GM23338 (cell line): ENCODE results near the gene ZNF782. TPM values are rescaled to one million over a fixed set of nuclear protein-coding genes. Genes with fewer than 3 reads are reported as not detected.
A peak's percentile ranks its signal among the peaks of the same experiment; 100 is the strongest.
"Not testable (repeated sequence)": the region's sequence is repeated elsewhere in the genome, so short reads cannot be mapped to it uniquely, and the experiment has no call there.

ENCODE experiments used
- ATAC-seq: fragments of 200-7000 bp; cut with Tn5 transposase; 3 replicates; pipeline ENCODE4 v1.9.1; 2020
- DNase-seq: peaks from one replicate; pipeline ENCODE4 v3.0.0-alpha.2; 2015; ENCODE audit warnings: low spot score
- H2AFZ ChIP-seq: fragments of 200-600 bp; sonication (generic); 2 replicates; pipeline ENCODE4 v1.8.0; 2016; ENCODE audit warnings: antibody characterized with exemption, mild to moderate bottlenecking, moderate library complexity
- H3F3A ChIP-seq: fragments of 200-600 bp; sonication (generic); replicated peaks from 2 replicates; pipeline ENCODE4 v1.8.0; 2017; ENCODE audit warnings: antibody characterized with exemption, mixed run types, low read depth
- H3K27ac ChIP-seq: fragments of 200-600 bp; sonication (generic); 2 replicates; pipeline ENCODE4 v1.6.1; 2016; ENCODE audit warnings: low read depth
- H3K27me3 ChIP-seq: fragments of 200-600 bp; sonication (generic); 2 replicates; pipeline ENCODE4 v1.8.0; 2016; ENCODE audit warnings: mild to moderate bottlenecking, mixed run types, moderate library complexity; ENCODE audit not compliant: insufficient read depth
- H3K36me3 ChIP-seq: fragments of 200-600 bp; sonication (generic); 2 replicates; pipeline ENCODE4 v1.8.0; 2016; ENCODE audit warnings: mild to moderate bottlenecking; ENCODE audit not compliant: insufficient read depth
- H3K4me1 ChIP-seq: fragments of 200-600 bp; sonication (generic); 2 replicates; pipeline ENCODE4 v1.8.0; 2016; ENCODE audit warnings: mild to moderate bottlenecking, moderate library complexity; ENCODE audit not compliant: insufficient read depth
- H3K4me2 ChIP-seq: fragments of 200-600 bp; sonication (generic); 2 replicates; pipeline ENCODE4 v1.7.1; 2017; ENCODE audit warnings: mixed run types
- H3K4me3 ChIP-seq: fragments of 200-600 bp; sonication (generic); 2 replicates; pipeline ENCODE4 v1.6.1; 2016; ENCODE audit warnings: mixed run types
- H3K79me2 ChIP-seq: fragments of 200-600 bp; sonication (generic); replicated peaks from 2 replicates; pipeline ENCODE4 v1.8.0; 2017; ENCODE audit warnings: mild to moderate bottlenecking; ENCODE audit not compliant: insufficient read depth
- H3K9me2 ChIP-seq: fragments of 200-600 bp; sonication (generic); 2 replicates; pipeline ENCODE4 v1.8.0; 2017; ENCODE audit not compliant: insufficient read depth
- H4K20me1 ChIP-seq: fragments of 200-600 bp; sonication (generic); replicated peaks from 2 replicates; pipeline ENCODE4 v1.8.0; 2017; ENCODE audit warnings: mild to moderate bottlenecking; ENCODE audit not compliant: insufficient read depth
- H3K27ac Mint-ChIP-seq: 2 replicates; pipeline ENCODE4 v1.8.0; 2020; ENCODE audit warnings: inconsistent platforms, mild to moderate bottlenecking, moderate library complexity, mixed read lengths
- H3K27me3 Mint-ChIP-seq: 3 replicates; pipeline ENCODE4 v1.8.0; 2022; ENCODE audit warnings: low read depth, mild to moderate bottlenecking, moderate library complexity, mixed read lengths, inconsistent platforms; ENCODE audit not compliant: insufficient read depth, poor library complexity
- H3K36me3 Mint-ChIP-seq: 3 replicates; pipeline ENCODE4 v1.8.0; 2021; ENCODE audit warnings: low read depth, mild to moderate bottlenecking, inconsistent platforms, moderate library complexity, mixed read lengths
- H3K4me1 Mint-ChIP-seq: 3 replicates; pipeline ENCODE4 v1.8.0; 2020; ENCODE audit warnings: mild to moderate bottlenecking, inconsistent platforms, mixed read lengths
- H3K4me3 Mint-ChIP-seq: 3 replicates; pipeline ENCODE4 v1.8.0; 2021; ENCODE audit warnings: moderate library complexity, mild to moderate bottlenecking, inconsistent platforms, mixed read lengths
- H3K9me3 Mint-ChIP-seq: 3 replicates; pipeline ENCODE4 v1.8.0; 2020; ENCODE audit warnings: moderate library complexity, mild to moderate bottlenecking, inconsistent platforms, mixed read lengths
- CREB1 ChIP-seq: fragments of 250-450 bp; sonication (Bioruptor Pico); IDR thresholded peaks from 2 replicates; pipeline ENCODE4 v1.5.0; 2020; ENCODE audit warnings: low read depth, mild to moderate bottlenecking, moderate library complexity
- EZH2phosphoT487 ChIP-seq: fragments of 200-600 bp; sonication (generic); IDR thresholded peaks from one replicate; pipeline ENCODE4 v1.8.1; 2018; ENCODE audit warnings: antibody characterized with exemption; ENCODE audit not compliant: unreplicated experiment
- JUNB ChIP-seq: IDR thresholded peaks from one replicate; pipeline ENCODE4 v1.6.1; 2016; ENCODE audit warnings: antibody characterized with exemption; ENCODE audit not compliant: unreplicated experiment
- NANOG ChIP-seq: IDR thresholded peaks from 2 replicates; pipeline ENCODE4 v1.6.1; 2016; ENCODE audit warnings: antibody characterized with exemption, borderline replicate concordance
- REST ChIP-seq: IDR thresholded peaks from one replicate; pipeline ENCODE4 v1.6.1; 2018; ENCODE audit warnings: antibody characterized with exemption; ENCODE audit not compliant: unreplicated experiment
- STAT1 ChIP-seq: IDR thresholded peaks from one replicate; pipeline ENCODE4 v1.6.1; 2016; ENCODE audit warnings: antibody characterized with exemption; ENCODE audit not compliant: unreplicated experiment
- ZNF114 ChIP-seq: fragments of 250-450 bp; sonication (Bioruptor Pico); IDR thresholded peaks from 2 replicates; pipeline ENCODE4 v1.5.0; 2020; ENCODE audit warnings: mild to moderate bottlenecking, moderate library complexity
- ZNF331 ChIP-seq: fragments of 250-450 bp; sonication (Bioruptor Pico); IDR thresholded peaks from 2 replicates; pipeline ENCODE4 v1.5.0; 2020; ENCODE audit warnings: low read depth, mild to moderate bottlenecking, moderate library complexity
- ZNF462 ChIP-seq: fragments of 250-450 bp; sonication (Bioruptor Pico); IDR thresholded peaks from 2 replicates; pipeline ENCODE4 v1.5.0; 2020; ENCODE audit warnings: mild to moderate bottlenecking, moderate library complexity
- polyA plus RNA-seq: library from polyadenylated mRNA; unstranded; fragments of >200 nt; fragmentation: Nextera tagmentation; extraction: Ambion mirVana; gene quantifications from 2 replicates; pipeline ENCODE4 v1.2.1, GENCODE V29; 2016
- total RNA-seq: library from RNA; depleted of rRNA; stranded (reverse); fragments of >200 nt; shearing (Covaris generic); gene quantifications from 2 replicates; pipeline ENCODE4 v1.2.3, GENCODE V29; 2014
- TF ChIP-seq, protein P1 (sequence below): IDR thresholded peaks from 2 replicates; pipeline ENCODE4 v1.6.1; 2016; ENCODE audit warnings: antibody characterized with exemption

ZNF782 gene
- total and polyA plus RNA-seq, 2 experiments from 2014 or later = 2.1 to 5.0 TPM

DNA sequence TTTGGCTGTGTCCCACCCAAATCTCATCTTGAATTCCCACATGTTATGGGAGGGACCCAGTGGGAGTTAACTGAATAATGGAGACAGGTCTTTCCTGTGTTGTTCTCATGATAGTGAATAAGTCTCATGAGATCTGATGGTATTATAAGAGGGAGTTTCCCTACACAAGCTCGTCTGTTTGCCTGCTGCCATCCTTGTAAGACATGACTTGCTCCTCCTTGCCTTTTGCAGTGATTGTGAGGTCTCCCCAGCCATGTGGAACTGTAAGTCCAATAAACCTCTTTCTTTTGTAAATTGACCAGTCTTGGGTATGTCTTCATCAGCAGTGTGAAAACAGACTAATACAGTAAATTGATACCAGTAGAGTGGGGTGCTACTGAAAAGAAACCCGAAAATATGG, 10.9 kb upstream of the ZNF782 start:
- not testable (repeated sequence) for H3K27me3 ChIP-seq, DNase-seq, H2AFZ ChIP-seq, H3K9me2 ChIP-seq, ATAC-seq, H3K27me3 Mint-ChIP-seq, H3F3A ChIP-seq, H3K4me1 Mint-ChIP-seq, H4K20me1 ChIP-seq, H3K79me2 ChIP-seq, H3K36me3 ChIP-seq, H3K4me2 ChIP-seq, H3K27ac Mint-ChIP-seq, H3K4me3 ChIP-seq, H3K4me1 ChIP-seq, H3K4me3 Mint-ChIP-seq, H3K27ac ChIP-seq
- peaks cover 11% of the 10 kb centered on the region for H3K36me3 Mint-ChIP-seq
- peaks cover 16% of the 10 kb centered on the region for H3K9me3 Mint-ChIP-seq

DNA sequence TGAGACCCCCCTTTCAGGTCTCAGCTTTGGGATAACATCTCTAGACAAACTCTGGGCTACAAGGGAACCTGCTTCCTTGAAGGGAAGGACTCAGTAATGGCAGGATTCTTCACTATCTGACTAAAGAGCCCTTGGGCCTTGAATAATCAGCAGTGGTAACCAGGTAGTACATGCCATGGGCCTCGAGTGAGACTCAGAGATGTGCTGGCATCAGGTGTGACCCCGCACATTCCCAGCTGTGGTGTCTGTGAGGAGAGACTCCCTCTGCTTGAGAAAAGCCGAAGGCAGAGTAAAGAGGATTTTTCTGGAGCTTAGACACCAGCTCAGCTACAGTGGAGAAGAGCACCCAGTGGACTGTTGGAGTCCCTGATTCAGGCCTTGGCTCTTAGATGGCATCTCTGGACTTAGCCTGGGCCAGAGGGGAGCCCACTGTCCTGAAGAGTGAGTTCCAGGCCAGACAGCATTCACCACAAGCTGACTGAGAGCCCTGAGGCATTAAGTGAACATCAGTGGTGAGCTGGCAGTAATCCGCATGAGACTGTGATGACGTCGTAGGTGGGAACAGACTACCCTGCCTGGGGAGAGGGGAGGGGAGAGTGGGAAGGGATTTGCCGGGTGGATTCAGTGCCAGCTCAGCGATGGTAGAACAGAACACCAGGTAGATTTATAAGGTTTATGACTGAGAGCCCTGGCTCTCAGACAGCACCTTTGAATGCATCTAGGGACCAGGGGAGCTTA, 5.3 kb upstream of the ZNF782 start:
- no peaks in the 10 kb centered on the region for H3K79me2 ChIP-seq
- H3K27me3 ChIP-seq = no peaks in the 10 kb centered on the region
- H3K36me3 Mint-ChIP-seq = no peaks in the 10 kb centered on the region
- H3K4me3 ChIP-seq = no peak overlapping the region
- no peaks in the 10 kb centered on the region for H4K20me1 ChIP-seq
- H3K9me2 ChIP-seq = no peaks in the 10 kb centered on the region
- peaks cover 13% of the 10 kb centered on the region; the same call in 1 of the 2 replicates for H3K4me1 ChIP-seq
- DNase-seq = no peak
- H3K4me1 Mint-ChIP-seq = peaks cover 33% of the 10 kb centered on the region
- no peaks in the 10 kb centered on the region for H3K36me3 ChIP-seq
- H3K27me3 Mint-ChIP-seq = peaks cover 6% of the 10 kb centered on the region
- H3K4me2 ChIP-seq = no peak overlapping the region
- ATAC-seq = peak; percentile 12; the same call in 2 of the 3 replicates
- H3F3A ChIP-seq = no peaks in the 10 kb centered on the region
- H3K27ac ChIP-seq = no peak overlapping the region
- H3K4me3 Mint-ChIP-seq = no peak overlapping the region
- H3K9me3 Mint-ChIP-seq = no peaks in the 10 kb centered on the region
- no peak overlapping the region for H2AFZ ChIP-seq
- H3K27ac Mint-ChIP-seq = no peak overlapping the region
- TF ChIP-seq ZNF462 (CRISPR knock-in tag) (no peak), ZNF114 (CRISPR knock-in tag) (no peak), REST (no peak), STAT1 (no peak), EZH2phosphoT487 (no peak), JUNB (no peak), NANOG (no peak), ZNF331 (no peak), CREB1 (CRISPR knock-in tag) (no peak)
- TF ChIP-seq, protein P1, sequence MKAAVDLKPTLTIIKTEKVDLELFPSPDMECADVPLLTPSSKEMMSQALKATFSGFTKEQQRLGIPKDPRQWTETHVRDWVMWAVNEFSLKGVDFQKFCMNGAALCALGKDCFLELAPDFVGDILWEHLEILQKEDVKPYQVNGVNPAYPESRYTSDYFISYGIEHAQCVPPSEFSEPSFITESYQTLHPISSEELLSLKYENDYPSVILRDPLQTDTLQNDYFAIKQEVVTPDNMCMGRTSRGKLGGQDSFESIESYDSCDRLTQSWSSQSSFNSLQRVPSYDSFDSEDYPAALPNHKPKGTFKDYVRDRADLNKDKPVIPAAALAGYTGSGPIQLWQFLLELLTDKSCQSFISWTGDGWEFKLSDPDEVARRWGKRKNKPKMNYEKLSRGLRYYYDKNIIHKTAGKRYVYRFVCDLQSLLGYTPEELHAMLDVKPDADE = no peak
